ENCODE results near the gene METTL26. TPM values are rescaled to one million over a fixed set of nuclear protein-coding genes. Genes with fewer than 3 reads are reported as not detected.

METTL26 gene
- total and polyA plus RNA-seq, 9 of the 15 experiments (the other 6 are each of a cell fraction or from before 2014, with no cell fraction given) = 7.3 to 262 (median 80.9) TPM

- TF ChIP-seq CBX5 (IDR thresholded peaks at IDR 0.05; ENCODE audit: borderline replicate concordance, low read depth) (no peak), NR0B1 (IDR thresholded peaks at IDR 0.05; ENCODE audit: partially characterized antibody) (no peak), TBL1XR1 (IDR thresholded peaks at IDR 0.05; ENCODE audit: low read length in 2 of 2) (no peak), ZNF507 (tag; conservative IDR thresholded peaks at IDR 0.05) (no peak), ZNF561 (CRISPR knock-in tag; conservative IDR thresholded peaks at IDR 0.05) (no peak), ZNF586 (CRISPR knock-in tag; conservative IDR thresholded peaks at IDR 0.05) (no peak), GTF2F1 (IDR thresholded peaks at IDR 0.05; ENCODE audit: low read depth, low read length) (peak; percentile 32; the same call in 1 of the 2 replicates), E2F8 (IDR thresholded peaks at IDR 0.05; ENCODE audit: low read depth, partially characterized antibody) (peak; percentile 78), BRF2 (IDR thresholded peaks at IDR 0.05; ENCODE audit: borderline replicate concordance, insufficient read depth, insufficient read length) (no peak), BRCA1 (IDR thresholded peaks at IDR 0.05) (no peak), BRCA1 (CRISPR knock-in tag; IDR thresholded peaks at IDR 0.05) (no peak), ZNF551 (CRISPR knock-in tag; IDR thresholded peaks at IDR 0.05) (no peak), PPARD (CRISPR knock-in tag; IDR thresholded peaks at IDR 0.05) (no peak), CEBPB (tag; IDR thresholded peaks at IDR 0.05) (no peak), MCM3 (IDR thresholded peaks at IDR 0.05) (no peak), NFIX (CRISPR knock-in tag; IDR thresholded peaks at IDR 0.05; ENCODE audit: low read depth) (no peak), CHD1 (IDR thresholded peaks at IDR 0.05; ENCODE audit: low read length) (peak; percentile 93), MED1 (CRISPR knock-in tag; IDR thresholded peaks at IDR 0.05; ENCODE audit: borderline replicate concordance) (no peak), TRIM25 (IDR thresholded peaks at IDR 0.05; ENCODE audit: borderline replicate concordance) (no peak), ZKSCAN1 (IDR thresholded peaks at IDR 0.05; ENCODE audit: low read depth, low read length) (no peak), FOS (IDR thresholded peaks at IDR 0.05; ENCODE audit: extremely low read depth, insufficient read length) (no peak), ZNF311 (CRISPR knock-in tag; IDR thresholded peaks at IDR 0.05) (no peak), ZFPM2 (CRISPR knock-in tag; IDR thresholded peaks at IDR 0.05) (no peak)
Observed at GRCh38 chr16:588889-589657, 47.0 kb downstream of the METTL26 start (continued).
